ENCODE measurements around the gene OGFOD3. TPM values are rescaled to one million over a fixed set of nuclear protein-coding genes. Genes with fewer than 3 reads are reported as not detected.
A peak's percentile ranks its signal among the peaks of the same experiment; 100 is the strongest.

OGFOD3 gene
- total RNA-seq, 2 donors from 2014 or later: 24.9 to 27.4 TPM

DNA sequence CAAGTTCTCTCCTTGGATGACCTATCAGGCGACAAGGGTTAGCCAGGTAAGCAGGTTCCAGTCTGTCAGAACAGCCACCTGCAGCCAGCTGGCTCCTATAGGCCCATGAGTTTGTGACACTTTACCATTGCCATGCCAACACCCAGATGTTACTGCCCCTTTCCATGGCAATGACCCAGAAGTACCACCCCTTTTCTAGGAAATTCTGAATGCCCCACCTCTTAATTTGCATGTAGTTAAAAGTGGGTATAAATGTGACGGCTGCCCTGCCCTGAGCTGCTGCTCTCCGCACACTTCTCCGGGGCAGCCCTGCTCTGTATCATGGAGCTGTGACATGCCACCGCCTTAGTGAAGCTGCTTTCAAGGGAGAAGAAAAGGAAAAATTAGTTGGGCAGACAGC is 74.8 kb downstream of the OGFOD3 start:
- H3K27me3 ChIP-seq (replicated peaks; ENCODE audit: insufficient read depth): no peaks in the 10 kb centered on the region
- H3K27ac ChIP-seq: no peak overlapping the region
- ATAC-seq (ENCODE audit: insufficient number of reproducible peaks, low FRiP score, low read depth): no peak
- no peaks in the 10 kb centered on the region for H3K36me3 ChIP-seq
- H3K9me3 ChIP-seq: no peaks in the 10 kb centered on the region
- TF ChIP-seq, protein P1, sequence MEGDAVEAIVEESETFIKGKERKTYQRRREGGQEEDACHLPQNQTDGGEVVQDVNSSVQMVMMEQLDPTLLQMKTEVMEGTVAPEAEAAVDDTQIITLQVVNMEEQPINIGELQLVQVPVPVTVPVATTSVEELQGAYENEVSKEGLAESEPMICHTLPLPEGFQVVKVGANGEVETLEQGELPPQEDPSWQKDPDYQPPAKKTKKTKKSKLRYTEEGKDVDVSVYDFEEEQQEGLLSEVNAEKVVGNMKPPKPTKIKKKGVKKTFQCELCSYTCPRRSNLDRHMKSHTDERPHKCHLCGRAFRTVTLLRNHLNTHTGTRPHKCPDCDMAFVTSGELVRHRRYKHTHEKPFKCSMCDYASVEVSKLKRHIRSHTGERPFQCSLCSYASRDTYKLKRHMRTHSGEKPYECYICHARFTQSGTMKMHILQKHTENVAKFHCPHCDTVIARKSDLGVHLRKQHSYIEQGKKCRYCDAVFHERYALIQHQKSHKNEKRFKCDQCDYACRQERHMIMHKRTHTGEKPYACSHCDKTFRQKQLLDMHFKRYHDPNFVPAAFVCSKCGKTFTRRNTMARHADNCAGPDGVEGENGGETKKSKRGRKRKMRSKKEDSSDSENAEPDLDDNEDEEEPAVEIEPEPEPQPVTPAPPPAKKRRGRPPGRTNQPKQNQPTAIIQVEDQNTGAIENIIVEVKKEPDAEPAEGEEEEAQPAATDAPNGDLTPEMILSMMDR (IDR thresholded peaks at IDR 0.05): no peak
- no peak for DNase-seq (ENCODE audit: low spot score)
- H3K4me1 ChIP-seq (ENCODE audit: control insufficient read depth in 1 of 2, low read depth in 2 of 2): peaks cover 3 to 10% of the 10 kb centered on the region in 2 donors
- no peak overlapping the region for H3K4me3 ChIP-seq

DNA sequence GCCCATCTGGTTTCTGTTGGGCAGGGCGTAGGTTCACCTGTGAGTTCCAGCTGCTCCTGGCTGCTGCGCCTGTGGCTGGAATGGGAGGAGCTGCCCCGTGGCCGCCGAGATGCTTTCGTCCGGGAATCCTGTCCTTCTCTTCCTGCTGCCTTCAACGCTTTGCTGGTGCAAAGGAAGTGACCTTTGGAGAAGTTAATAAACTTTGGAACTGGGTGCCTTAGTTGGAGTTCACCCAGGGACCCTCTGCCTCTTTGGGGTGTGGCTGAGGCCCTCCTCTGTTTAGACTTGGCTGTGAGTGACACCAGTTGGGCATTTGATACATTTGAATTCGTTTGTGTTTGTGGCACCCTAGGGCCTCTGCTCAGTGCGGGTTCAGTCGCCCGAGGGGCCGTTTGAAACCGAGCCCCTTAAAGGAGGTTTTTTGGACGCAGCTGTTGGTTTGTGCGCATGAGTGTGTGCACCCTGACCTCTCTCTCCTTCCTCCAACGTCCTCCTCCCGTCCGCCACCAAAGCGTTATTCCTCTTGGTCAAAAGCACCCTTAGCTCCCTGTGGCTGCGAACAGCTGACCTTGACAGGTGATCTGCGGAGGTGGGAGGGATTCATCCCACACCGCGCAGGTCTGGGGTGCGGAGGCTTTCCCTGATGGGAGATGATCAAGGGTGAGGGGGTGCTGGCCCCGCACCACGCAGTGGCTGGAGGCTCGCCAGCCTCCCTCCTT is 75.9 kb downstream of the OGFOD3 start:
- TF ChIP-seq, protein P1 (IDR thresholded peaks at IDR 0.05): no peak
- no peak for DNase-seq (ENCODE audit: low spot score)

DNA sequence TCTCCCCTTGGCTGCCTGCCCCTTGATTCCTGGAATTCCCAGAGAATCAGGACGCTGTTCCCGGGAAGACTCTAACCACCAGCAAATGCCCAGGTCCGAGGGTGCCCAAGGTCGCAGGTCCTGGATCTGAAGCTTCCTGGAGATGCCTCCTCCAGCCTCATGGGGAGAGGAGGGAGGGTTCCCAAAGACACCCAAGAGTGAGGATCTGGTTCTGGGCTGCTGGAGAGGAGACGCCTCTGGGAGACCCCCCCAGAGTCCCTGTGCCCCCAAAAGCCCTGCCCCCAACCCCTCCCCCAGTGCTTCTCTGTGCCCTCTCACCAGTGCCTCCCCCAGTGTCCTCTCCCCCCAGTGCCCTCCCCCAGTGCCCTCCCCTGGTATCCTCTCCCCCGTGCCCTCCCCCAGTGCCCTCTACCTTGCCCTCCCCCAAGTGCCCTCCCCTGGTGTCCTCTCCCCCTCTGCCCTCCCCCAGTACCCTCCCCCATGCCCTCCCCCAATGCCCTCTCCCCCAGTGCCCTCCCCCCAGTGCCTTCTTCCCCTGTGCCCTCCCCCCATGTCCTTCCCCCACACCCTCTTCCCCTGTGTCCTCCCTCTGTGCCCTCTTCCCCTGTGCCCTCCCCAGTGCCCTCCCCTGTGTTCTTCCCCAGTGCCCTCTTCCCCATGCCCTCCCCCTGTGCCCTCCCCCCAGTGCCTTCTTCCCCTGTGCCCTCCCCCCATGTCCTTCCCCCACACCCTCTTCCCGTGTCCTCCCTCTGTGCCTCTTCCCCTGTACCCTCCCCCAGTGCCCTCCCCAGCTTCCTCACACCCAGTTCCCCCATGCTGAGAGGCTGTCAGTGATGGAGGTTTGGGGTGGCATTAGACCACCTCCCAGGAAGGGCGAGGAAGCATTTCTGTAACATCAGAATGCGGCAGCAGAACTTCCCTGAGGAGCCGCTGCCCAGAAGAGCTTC is 78.5 kb downstream of the OGFOD3 start:
- no peak overlapping the region for H3K27ac ChIP-seq
- DNase-seq (ENCODE audit: low spot score): no peak
- ATAC-seq (ENCODE audit: insufficient number of reproducible peaks, low FRiP score, low read depth): no peak

More for the DNA sequence above, 75.9 kb downstream of the OGFOD3 start:
- no peak overlapping the region for H3K4me3 ChIP-seq
- no peaks in the 10 kb centered on the region for H3K27me3 ChIP-seq (replicated peaks; ENCODE audit: insufficient read depth)
- H3K36me3 ChIP-seq: no peaks in the 10 kb centered on the region
- H3K9me3 ChIP-seq: no peaks in the 10 kb centered on the region
- no peak for ATAC-seq (ENCODE audit: insufficient number of reproducible peaks, low FRiP score, low read depth)
- H3K27ac ChIP-seq: no peak overlapping the region
- H3K4me1 ChIP-seq (ENCODE audit: control insufficient read depth in 1 of 2, low read depth in 2 of 2): peaks cover 3 to 13% of the 10 kb centered on the region in 2 donors

More for the DNA sequence above, 78.5 kb downstream of the OGFOD3 start:
- Histone ChIP-seq H3K9me3 (no peaks in the 10 kb centered on the region), H3K36me3 (no peaks in the 10 kb centered on the region), H3K27me3 (replicated peaks; ENCODE audit: insufficient read depth) (no peaks in the 10 kb centered on the region), H3K4me3 (peak overlapping the region; percentile 71), H3K4me1 (ENCODE audit: control insufficient read depth in 1 of 2, low read depth in 2 of 2) (peaks cover 7 to 19% of the 10 kb centered on the region in 2 donors)
- TF ChIP-seq, protein P1 (IDR thresholded peaks at IDR 0.05): no peak

Other genes starting within 250 kb of the OGFOD3 start
- gene CCDC57, start 205.7 kb downstream of the OGFOD3 start, total RNA-seq: 10 to 100 TPM; 19.4 to 58.1 TPM
- 100 to 1,000 TPM in 1 of 2 donors, 10 to 100 TPM in 1; 76.0 to 113 TPM for gene SLC16A3, start 189.5 kb downstream of the OGFOD3 start, total RNA-seq
- 10 to 100 TPM; 69.5 to 71.9 TPM for gene CSNK1D, start 144.9 kb downstream of the OGFOD3 start, total RNA-seq
- 1 to 10 TPM; 3.0 to 3.5 TPM for gene CD7, start 101.0 kb downstream of the OGFOD3 start, total RNA-seq
- 10 to 100 TPM; 16.7 to 32.2 TPM for gene SECTM1, start 84.8 kb downstream of the OGFOD3 start, total RNA-seq
- not detected for gene TEX19, start 59.3 kb downstream of the OGFOD3 start, total RNA-seq
- under 1 TPM in 1 of 2 donors, not detected in 1; 0.27 TPM for gene UTS2R, start 46.8 kb downstream of the OGFOD3 start, total RNA-seq
- 10 to 100 TPM; 31.4 to 34.7 TPM for gene HEXD, start 239 bp downstream of the OGFOD3 start, total RNA-seq
- gene CYBC1, start 32.2 kb upstream of the OGFOD3 start, total RNA-seq: 100 to 1,000 TPM in 1 of 2 donors, 10 to 100 TPM in 1; 84.6 to 178 TPM
- gene NARF, start 40.2 kb upstream of the OGFOD3 start, total RNA-seq: 10 to 100 TPM; 77.0 to 86.8 TPM
- gene FOXK2, start 101.1 kb upstream of the OGFOD3 start, total RNA-seq: 10 to 100 TPM; 34.8 to 85.1 TPM
- gene WDR45B, start 229.9 kb upstream of the OGFOD3 start, total RNA-seq: 10 to 100 TPM; 50.0 to 55.7 TPM

Data from thoracic aorta (tissue), 2 donors.